ENCODE measurements around the gene TP53I11.

GRCh38 chr11:44949160-44950030 is 1.3 kb downstream of the TP53I11 start:
- TF ChIP-seq CTCF (IDR thresholded peaks at IDR 0.05) = peak; percentile 81
- no peak for TF ChIP-seq EZH2 (IDR thresholded peaks at IDR 0.05; ENCODE audit: borderline replicate concordance, insufficient read depth, low read depth, low read length, poor library complexity, severe bottlenecking)

Data from B cell (primary cell).